Neural cell (in vitro differentiated cells): ENCODE data around the gene ISG15.

ENCODE experiments used
- EP300 ChIP-seq: fragments of 450-650 bp; conservative IDR thresholded peaks from 2 replicates; pipeline ENCODE4 v1.6.1; 2014; ENCODE audit warnings: antibody characterized with exemption, mild to moderate bottlenecking, moderate library complexity; ENCODE audit not compliant: poor library complexity, severe bottlenecking
- TF ChIP-seq, protein P1 (sequence below): fragments of 450-650 bp; IDR thresholded peaks from 2 replicates; pipeline ENCODE4 v1.5.1; 2014; ENCODE audit warnings: antibody characterized with exemption, mild to moderate bottlenecking, moderate library complexity; ENCODE audit not compliant: poor library complexity, severe bottlenecking
- TF ChIP-seq, protein P2 (sequence below): IDR thresholded peaks from 2 replicates; pipeline ENCODE4 v1.6.1; 2012; ENCODE audit warnings: borderline replicate concordance

DNA sequence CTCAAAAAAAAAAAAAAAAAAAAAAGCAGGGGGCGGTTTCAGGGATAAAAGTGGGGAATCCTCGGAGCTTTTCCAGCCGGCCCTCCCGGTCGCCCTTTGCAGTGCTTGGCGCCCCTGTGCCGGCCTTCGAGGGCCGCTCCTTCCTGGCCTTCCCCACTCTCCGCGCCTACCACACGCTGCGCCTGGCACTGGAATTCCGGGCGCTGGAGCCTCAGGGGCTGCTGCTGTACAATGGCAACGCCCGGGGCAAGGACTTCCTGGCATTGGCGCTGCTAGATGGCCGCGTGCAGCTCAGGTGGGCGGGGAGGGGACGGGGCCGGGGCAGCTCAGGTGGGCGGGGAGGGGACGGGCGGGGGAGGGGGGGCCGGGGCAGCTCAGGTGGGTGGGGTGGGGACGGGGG lies 35.5 kb downstream of the ISG15 start:
- TF ChIP-seq, protein P1, sequence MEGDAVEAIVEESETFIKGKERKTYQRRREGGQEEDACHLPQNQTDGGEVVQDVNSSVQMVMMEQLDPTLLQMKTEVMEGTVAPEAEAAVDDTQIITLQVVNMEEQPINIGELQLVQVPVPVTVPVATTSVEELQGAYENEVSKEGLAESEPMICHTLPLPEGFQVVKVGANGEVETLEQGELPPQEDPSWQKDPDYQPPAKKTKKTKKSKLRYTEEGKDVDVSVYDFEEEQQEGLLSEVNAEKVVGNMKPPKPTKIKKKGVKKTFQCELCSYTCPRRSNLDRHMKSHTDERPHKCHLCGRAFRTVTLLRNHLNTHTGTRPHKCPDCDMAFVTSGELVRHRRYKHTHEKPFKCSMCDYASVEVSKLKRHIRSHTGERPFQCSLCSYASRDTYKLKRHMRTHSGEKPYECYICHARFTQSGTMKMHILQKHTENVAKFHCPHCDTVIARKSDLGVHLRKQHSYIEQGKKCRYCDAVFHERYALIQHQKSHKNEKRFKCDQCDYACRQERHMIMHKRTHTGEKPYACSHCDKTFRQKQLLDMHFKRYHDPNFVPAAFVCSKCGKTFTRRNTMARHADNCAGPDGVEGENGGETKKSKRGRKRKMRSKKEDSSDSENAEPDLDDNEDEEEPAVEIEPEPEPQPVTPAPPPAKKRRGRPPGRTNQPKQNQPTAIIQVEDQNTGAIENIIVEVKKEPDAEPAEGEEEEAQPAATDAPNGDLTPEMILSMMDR = no peak
- TF ChIP-seq, protein P2, sequence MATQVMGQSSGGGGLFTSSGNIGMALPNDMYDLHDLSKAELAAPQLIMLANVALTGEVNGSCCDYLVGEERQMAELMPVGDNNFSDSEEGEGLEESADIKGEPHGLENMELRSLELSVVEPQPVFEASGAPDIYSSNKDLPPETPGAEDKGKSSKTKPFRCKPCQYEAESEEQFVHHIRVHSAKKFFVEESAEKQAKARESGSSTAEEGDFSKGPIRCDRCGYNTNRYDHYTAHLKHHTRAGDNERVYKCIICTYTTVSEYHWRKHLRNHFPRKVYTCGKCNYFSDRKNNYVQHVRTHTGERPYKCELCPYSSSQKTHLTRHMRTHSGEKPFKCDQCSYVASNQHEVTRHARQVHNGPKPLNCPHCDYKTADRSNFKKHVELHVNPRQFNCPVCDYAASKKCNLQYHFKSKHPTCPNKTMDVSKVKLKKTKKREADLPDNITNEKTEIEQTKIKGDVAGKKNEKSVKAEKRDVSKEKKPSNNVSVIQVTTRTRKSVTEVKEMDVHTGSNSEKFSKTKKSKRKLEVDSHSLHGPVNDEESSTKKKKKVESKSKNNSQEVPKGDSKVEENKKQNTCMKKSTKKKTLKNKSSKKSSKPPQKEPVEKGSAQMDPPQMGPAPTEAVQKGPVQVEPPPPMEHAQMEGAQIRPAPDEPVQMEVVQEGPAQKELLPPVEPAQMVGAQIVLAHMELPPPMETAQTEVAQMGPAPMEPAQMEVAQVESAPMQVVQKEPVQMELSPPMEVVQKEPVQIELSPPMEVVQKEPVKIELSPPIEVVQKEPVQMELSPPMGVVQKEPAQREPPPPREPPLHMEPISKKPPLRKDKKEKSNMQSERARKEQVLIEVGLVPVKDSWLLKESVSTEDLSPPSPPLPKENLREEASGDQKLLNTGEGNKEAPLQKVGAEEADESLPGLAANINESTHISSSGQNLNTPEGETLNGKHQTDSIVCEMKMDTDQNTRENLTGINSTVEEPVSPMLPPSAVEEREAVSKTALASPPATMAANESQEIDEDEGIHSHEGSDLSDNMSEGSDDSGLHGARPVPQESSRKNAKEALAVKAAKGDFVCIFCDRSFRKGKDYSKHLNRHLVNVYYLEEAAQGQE = no peak
- TF ChIP-seq EP300 = no peak
